Stimulated activated CD8-positive, alpha-beta memory T cell treated with anti-CD3 and anti-CD28 coated beads, Interleukin-2, amount 100 ng/mL, for 48 hours (primary cell): ENCODE measurements around the gene MDC1.

ENCODE experiments used
- DNase-seq, 2 donors: peaks; one replicate each; pipeline ENCODE4 v3.0.0-alpha.2; 2020; ENCODE audit warnings: low read depth in 2 of 2

The MDC1 gene

GRCh38 chr6:30748851-30749540 is 31.9 kb upstream of the MDC1 start:
- DNase-seq, result no peak

DNA sequence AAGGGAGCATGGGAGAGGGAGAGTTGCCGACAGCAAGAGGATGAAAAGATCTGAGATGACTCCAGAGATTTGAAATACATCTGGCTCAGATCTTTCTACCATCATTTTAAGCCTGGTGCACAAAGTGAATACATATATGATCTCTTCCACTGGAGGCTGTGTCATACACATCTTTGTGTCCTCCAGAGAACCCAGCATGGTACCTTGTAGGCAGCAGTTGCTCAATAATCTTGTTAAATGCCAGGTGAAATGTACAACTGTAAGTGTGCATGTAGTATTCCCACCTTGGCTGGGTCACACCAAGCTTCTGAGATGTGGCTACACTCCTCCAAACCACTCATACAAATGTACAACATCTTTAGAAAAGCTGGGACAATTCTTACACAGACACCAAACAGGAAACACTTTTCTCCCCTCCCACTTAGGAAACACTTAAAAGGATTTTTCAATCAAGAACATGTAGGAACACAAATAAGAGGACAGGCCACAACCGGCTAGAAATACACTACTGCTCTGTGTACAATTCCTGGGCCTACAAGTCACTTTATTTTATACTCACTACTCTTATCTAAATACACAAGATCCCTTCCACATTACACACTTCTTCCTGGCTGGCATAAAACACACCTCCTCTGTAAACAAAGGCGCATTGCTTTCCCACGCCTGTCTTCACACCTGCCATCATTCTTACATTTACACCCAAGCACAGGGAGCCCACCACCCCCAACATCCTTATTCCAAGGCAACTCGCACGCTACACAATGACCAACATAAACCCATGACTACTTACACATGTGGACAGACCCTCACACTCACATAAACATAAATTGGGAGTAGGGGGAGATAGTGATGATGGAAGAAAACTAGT is 31.1 kb upstream of the MDC1 start:
- no peak for DNase-seq

- DNase-seq, result no peak
These were observed 30.2 kb upstream of the MDC1 start for GRCh38 chr6:30747300-30747687.

GRCh38 chr6:30744054-30744805 is 27.1 kb upstream of the MDC1 start, which contains the start of gene IER3:
TSS of gene IER3 (minus strand) at chr6:30744547. CDS start at chr6:30744518, 29 bp downstream.
- DNase-seq, result peak; percentile 74 to 83

DNA sequence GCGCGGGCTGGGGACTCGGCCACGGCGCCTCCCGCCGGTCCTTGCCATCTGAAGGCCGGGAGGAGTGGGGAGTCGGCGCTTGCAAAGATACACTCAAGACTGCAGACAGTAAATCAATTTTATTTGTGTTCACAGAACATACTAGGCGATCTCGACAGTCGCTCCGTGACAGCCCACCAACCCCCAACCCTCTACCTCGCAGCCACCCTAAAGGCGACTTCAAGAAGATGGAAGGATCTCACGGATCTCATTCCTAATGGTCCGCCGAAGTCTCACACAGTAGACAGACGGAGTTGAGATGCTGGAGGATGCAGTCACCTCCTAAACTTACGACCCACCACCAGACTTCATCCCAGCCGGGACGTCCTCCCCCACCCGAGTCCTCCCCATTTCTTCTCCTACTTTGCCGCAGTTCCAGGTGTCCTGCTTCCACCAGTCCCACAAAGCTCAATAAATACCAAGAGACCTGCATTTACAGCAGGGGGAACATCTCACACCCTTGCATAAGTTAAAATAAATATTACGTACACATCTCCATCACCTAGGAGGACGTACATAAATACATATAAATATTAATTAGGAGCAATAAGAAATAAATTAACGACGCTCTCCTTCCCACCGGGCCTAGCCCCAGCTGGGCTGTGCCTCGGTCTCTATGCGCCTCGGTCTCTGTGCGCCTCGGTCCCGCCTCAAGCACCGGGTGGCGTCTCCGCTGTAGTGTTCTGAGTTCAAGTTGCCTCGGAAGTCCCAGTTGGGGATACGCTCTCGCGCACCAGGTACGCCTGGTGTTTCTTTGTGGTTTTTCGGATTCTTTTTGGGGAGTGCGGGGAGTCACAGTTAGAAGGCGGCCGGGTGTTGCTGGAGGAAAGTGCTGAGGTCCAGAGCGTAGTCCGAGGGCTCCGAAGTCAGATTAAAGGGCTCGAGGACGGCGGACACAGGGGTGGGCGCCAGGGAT is 26.3 kb upstream of the MDC1 start:
- DNase-seq, result no peak

DNA sequence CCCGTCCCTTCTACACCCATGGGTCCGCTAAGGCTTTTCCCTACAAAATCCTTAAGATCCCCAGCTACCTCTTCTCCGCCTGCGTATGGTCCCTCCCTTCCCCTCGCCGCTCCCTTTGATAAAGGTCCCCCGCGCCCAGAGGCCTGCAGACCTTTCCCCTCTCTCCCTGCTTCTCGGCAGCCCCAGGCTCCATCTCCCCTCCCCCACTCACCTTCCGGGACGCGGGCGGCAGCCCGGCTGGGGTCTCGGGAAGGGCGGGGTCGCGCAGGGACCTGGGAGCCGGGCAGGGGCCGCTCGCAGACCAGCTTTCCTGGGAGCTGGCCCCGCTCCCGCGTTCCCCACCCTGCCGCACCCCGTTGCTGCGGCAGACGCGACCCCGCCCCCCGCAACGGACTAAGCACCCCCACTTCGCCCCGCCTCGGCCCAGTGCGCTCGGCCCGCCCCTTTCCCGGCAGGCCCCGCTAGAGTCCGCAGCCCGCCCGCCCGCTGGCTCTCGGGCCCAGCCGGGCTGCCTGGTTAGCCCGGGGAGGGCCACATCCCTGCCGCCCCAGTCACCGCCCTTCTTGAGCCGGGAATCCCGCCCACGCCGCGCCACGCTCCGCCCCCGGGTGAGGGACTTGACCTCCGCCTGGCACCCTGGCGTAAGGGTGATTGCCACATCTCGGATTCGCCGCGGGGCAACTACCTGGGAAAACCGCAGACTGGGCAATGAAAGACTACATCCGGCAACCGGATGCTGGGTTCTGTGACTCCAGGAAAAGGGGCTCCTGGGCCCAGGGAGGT is 25.4 kb upstream of the MDC1 start, which contains the start of gene FLOT1:
Gene FLOT1, minus strand, starts transcription at position 372 of the 783 bp plus-strand sequence. CDS start 498 bp downstream, outside the sequence.
- peak; percentile 97 to 98 for DNase-seq

- peak in 1 of 2 donors; percentile 41 for DNase-seq
These were observed 24.8 kb upstream of the MDC1 start for GRCh38 chr6:30741789-30742315.

GRCh38 chr6:30741063-30741779 is 24.1 kb upstream of the MDC1 start:
- DNase-seq, result no peak

DNA sequence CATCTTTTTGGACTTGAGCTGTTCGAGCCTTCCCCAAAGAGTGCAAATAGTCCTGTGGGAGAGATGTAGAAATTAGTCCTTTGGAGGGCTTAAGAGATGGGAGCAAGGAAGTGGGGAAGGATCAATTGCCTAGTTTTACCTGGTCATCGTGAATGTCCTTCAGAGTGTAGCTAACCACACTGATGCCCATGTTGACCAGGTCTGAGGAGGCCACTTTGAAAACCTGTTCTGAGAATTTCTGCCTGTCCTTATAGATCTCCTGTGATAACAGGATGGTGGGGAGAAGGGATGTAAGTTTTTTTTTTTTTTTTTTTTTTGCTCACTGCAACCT is 23.4 kb upstream of the MDC1 start:
- DNase-seq, result no peak

- no peak for DNase-seq
These were observed 21.5 kb upstream of the MDC1 start for GRCh38 chr6:30738532-30738931.

DNA sequence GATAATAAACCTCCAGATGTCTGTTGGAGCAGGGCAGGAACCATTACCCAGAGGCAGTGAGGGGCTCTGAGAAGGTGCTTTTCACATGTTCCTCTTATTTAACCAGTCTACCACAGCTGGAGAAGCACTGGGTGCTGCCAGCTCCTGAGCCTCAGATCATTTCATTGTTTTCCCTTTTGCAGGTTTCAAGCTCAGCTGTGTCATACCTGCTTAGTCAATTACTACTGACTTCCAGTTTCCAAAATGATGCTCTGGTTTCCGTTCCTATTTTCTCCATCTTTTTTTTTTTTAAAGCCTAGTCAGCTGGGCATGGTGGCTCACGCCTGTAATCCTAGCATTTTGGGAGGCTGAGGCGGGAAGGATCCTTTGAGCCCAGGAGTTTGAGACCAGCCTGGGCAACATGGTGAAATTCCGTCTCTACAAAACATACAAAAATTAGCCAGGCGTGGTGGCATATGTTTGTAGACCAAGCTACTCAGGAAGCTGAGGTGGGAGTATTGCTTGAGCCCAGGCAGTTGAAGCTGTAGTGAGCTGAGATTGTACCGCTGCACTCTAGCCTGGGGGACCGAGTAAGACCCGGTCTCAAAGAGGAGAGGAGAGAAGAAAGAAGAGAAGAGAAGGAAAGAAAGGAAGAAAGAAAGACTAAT is 18.7 kb upstream of the MDC1 start:
- no peak for DNase-seq

DNA sequence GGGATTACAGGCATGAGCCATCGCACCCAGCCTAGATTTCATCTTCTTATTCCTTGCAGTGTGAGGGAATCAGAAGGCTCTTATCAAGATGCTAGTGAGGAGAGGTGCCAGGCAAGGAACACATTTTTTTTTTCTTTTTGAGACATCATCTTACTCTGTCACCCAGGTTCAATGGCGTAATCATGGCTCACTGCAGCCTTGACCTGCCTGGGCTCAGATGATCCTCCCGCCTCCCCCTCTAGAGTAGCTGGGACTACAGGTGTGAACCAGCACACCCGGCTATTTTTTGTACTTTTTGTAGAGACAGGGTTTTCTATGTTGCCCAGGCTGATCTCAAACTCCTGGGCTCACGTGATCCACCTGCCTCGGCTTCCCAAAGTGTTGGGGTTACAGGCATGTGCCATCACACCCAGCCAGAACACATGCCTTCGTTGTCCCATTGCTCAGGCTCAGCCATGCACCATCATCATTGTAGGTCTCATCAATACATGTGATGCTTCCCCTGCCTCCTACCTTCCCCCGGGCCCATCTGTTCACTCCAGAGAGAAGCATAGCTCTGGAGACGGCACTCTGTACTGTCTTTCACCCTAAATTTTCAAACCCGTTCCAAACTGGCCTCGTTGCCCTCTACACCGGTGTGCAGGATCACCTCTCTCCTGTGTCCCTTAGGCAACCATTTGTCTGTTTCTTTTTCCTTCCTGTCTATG is 15.3 kb upstream of the MDC1 start:
- no peak for DNase-seq

- peak; percentile 74 to 77 for DNase-seq
These were observed 13.7 kb upstream of the MDC1 start for GRCh38 chr6:30730601-30731435.

- no peak for DNase-seq
These were observed 11.0 kb upstream of the MDC1 start for GRCh38 chr6:30727920-30728553.

DNA sequence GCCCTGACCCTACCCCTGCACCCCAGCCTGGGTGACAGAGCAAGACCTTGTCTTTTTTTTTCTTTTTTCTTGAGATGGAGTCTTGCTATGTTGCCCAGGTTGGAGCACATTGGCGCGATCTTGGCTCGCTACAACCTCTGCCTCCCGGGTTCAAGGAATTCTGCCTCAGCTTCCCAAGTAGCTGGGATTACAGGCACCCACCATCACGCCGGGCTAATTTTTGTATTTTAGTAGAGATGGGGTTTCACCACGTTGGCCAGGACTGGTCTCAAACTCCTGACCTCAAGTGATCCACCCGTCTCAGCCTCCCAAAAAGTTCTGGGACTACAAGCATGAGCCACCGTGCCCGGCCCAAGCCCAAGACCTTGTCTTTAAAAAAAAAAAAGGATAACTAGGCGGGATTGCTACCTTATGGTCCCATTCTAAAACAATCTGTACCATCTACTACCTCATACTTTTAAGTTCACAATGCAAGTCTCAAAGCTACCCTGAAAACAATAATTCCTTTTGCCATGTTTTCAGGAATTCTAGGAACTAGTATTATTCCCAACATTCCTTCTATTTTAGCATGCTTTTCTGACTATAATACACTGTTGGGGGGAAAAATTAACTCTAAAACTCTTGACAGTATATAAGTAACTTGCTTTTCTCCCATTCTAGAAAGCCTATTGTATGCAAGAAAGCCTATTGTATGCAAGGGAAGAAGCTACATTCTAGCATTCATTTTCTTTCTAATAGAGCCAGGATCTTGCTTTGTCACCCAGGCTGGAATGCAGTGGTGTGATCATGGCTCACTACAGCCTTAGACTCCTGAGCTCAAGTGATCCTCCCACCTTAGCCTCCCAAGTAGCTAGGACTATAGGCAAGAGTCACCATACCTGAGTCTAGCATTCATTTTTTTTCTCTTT is 9.7 kb upstream of the MDC1 start:
- DNase-seq, result no peak
